ENCODE data around the gene TMEM167A.

Gene TMEM167A

DNA sequence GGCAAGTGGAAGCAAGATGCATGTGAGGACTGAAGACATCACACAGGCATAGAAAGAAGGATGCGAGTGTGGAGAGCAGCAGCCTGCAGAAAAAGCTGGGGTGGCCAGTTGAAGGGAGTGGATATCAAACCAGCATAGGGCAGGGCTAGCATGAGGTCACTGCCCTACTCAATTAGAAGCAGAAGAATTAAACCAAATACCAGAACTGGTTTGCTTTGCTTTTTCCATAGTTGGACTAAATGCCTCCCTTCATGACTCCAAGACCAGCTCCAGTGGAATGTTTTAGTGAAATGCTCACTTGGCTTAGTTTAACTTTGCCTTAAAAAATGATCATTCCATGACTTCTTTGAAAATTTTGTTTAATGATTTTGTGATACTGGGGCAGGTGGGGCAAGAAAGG is 45.8 kb downstream of the TMEM167A start:
- Mint-ChIP-seq H3K4me3 (no peak overlapping the region), H3K9me3 (no peaks in the 10 kb centered on the region), H3K27ac (no peak overlapping the region), H3K27me3 (no peaks in the 10 kb centered on the region), H3K36me3 (no peaks in the 10 kb centered on the region), H3K4me1 (peaks cover 14% of the 10 kb centered on the region)
- ATAC-seq = no peak

DNA sequence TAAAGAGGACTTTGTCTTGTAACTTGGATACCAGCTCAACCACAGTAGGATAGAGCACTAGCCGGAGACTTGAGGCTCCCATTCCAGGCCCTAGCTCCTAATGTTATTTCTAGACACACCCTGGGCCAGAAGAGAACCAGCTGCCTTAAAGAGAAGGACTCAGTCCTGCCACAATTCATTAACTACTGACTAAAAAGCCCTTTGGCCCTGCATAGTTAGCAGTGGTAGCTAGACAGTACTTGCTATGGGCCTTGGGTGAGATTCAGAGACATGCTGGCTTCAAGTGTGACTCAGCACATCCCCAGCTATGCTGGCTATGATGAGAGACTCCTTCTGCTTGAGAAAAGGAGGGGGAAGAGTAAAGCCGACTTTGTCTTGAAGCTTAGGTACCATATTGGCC is 47.3 kb downstream of the TMEM167A start:
- Mint-ChIP-seq H3K36me3 (no peaks in the 10 kb centered on the region), H3K27ac (no peak overlapping the region), H3K27me3 (no peaks in the 10 kb centered on the region), H3K4me1 (peaks cover 14% of the 10 kb centered on the region), H3K9me3 (no peaks in the 10 kb centered on the region), H3K4me3 (no peak overlapping the region)
- no peak for ATAC-seq

DNA sequence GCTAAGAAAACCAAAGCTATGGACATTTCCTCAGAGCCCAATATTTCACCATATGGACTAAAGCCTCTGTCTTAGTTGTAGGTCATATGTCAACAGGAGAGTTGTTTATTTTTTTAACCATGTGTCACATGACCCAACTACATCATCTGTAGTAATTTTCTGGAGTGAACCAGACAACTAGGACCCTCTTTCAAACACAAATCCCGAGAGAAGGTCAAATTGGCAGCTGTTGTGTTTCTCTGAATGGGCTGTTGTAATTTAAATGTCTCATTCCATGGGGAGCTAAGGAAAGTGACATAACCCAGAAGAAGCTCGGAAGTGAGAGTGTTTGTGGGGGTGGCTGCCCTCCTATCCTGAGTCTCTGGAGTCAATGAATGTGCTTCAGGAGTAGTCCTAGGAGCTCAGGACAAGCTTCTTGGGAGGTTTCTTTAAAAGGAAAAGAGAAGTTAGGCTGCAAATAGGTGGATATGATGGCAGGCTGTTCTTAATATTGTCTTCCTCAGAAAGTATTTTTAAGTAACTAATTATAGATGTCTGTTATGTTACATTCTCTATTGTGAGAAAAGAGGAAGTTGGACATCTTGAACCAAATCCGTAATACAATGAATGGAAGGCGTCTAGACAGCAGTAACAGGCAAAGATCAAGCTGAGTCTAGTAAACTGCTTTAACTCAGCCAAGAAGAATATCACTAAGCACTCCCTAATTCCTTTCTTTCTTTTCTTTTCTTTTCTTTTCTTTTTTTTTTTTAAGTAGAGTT is 50.1 kb downstream of the TMEM167A start:
- H3K36me3 Mint-ChIP-seq = no peaks in the 10 kb centered on the region
- H3K27me3 Mint-ChIP-seq = no peaks in the 10 kb centered on the region
- peak overlapping the region; percentile 57 for H3K27ac Mint-ChIP-seq
- H3K4me1 Mint-ChIP-seq = peaks cover 14% of the 10 kb centered on the region
- peak; percentile 82 for ATAC-seq
- peak overlapping the region; percentile 34 for H3K4me3 Mint-ChIP-seq
- no peaks in the 10 kb centered on the region for H3K9me3 Mint-ChIP-seq

- no peaks in the 10 kb centered on the region for H3K27me3 Mint-ChIP-seq
- peak overlapping the region; percentile 57 for H3K27ac Mint-ChIP-seq
- no peaks in the 10 kb centered on the region for H3K36me3 Mint-ChIP-seq
- no peaks in the 10 kb centered on the region for H3K9me3 Mint-ChIP-seq
- peaks cover 14% of the 10 kb centered on the region for H3K4me1 Mint-ChIP-seq
- no peak overlapping the region for H3K4me3 Mint-ChIP-seq
- peak; percentile 56 for ATAC-seq
These were observed 50.7 kb downstream of the TMEM167A start for GRCh38 chr5:83026516-83026915.

DNA sequence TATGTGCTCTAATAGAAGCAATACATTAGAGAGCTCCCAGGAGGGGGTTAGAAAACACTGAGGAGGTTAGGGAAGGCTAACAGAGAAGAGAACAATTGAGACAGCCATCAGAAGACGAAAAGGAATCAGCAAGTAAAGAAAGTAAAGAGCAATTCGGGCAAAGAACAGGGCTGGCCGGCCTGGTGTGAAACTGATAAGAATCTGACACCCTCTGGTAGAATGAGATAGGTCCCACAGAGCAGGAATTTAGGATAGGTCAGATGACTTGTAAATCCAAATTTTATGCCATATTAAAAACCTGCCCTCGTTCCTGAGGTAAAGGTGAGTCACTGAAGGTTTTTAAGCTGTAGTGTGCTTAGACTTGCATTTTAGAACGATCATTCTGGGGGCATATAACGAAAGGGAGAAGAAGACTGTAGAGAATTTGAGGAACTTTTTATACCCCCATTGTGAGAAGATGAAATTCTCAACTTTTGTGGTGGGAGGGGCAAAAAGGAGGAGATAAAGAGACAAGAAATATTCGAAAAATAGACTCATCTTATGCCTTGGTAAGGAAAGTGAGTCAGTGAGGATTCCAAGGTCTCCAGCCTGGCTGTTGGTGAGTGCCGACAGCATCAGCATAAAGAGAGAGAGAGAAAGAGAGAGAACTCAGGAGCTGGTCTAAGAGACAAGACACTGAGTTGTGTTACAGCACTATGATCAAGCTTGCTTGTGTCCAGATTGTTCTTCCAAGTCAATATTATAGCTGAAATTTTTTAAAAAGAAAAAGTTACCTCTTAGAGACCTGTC is 51.3 kb downstream of the TMEM167A start:
- H3K27ac Mint-ChIP-seq = no peak overlapping the region
- ATAC-seq = no peak

DNA sequence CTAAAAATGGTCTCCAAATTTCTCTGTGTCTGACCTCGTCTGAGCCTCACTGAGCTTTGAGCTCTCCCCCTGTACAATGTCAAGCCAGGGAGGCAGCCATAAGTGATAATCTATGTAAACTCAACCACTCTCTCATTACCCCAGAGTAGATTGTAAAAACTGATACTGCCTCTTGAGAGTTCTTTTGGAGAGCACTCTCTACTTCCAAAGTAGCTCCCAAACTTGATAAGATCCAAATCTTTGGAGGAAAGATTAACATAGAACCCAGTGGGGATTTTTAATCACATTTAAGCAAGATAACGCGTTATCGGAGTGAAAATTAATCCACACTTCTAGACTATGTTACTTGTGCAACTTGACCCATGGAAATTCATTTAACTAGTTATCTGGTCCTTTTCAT is 54.9 kb downstream of the TMEM167A start:
- no peak for ATAC-seq
- H3K4me1 Mint-ChIP-seq = peaks cover 9% of the 10 kb centered on the region
- no peaks in the 10 kb centered on the region for H3K27me3 Mint-ChIP-seq
- H3K27ac Mint-ChIP-seq = no peak overlapping the region
- H3K4me3 Mint-ChIP-seq = no peak overlapping the region
- H3K36me3 Mint-ChIP-seq = peaks cover 5% of the 10 kb centered on the region
- H3K9me3 Mint-ChIP-seq = no peaks in the 10 kb centered on the region

More for the DNA sequence above, 51.3 kb downstream of the TMEM167A start:
- H3K27me3 Mint-ChIP-seq = no peaks in the 10 kb centered on the region
- H3K4me1 Mint-ChIP-seq = peaks cover 14% of the 10 kb centered on the region
- H3K4me3 Mint-ChIP-seq = no peak overlapping the region
- H3K36me3 Mint-ChIP-seq = no peaks in the 10 kb centered on the region
- H3K9me3 Mint-ChIP-seq = no peaks in the 10 kb centered on the region

- Mint-ChIP-seq H3K4me1 (peaks cover 12% of the 10 kb centered on the region), H3K36me3 (peaks cover 5% of the 10 kb centered on the region), H3K9me3 (peaks cover 2% of the 10 kb centered on the region), H3K27ac (no peak overlapping the region), H3K27me3 (no peaks in the 10 kb centered on the region), H3K4me3 (no peak overlapping the region)
- ATAC-seq = no peak
These were observed 61.5 kb downstream of the TMEM167A start for GRCh38 chr5:83015676-83016075.

DNA sequence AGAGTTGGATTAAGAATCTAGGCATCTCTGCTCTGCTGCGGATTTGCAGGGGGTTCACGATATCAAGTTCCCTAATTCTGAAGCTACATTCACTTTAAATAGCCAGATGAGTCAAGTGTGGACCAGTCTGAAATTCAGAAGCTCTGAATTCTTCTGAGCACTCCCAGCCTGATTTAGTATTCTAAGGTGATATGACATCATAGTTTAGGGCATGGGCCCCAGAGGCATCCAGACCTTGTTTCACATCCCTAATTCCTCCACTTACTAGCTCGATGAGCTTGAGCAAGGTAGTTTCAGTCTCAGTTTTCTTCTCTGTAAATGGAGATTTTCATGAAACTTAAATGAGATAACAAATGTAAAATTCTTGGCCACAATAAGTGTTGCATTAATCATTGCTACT is 65.2 kb downstream of the TMEM167A start:
- H3K9me3 Mint-ChIP-seq = peaks cover 2% of the 10 kb centered on the region
- ATAC-seq = peak; percentile 98
- peaks cover 12% of the 10 kb centered on the region for H3K4me1 Mint-ChIP-seq
- peak overlapping the region; percentile 33 for H3K27ac Mint-ChIP-seq
- H3K27me3 Mint-ChIP-seq = no peaks in the 10 kb centered on the region
- no peak overlapping the region for H3K4me3 Mint-ChIP-seq
- no peaks in the 10 kb centered on the region for H3K36me3 Mint-ChIP-seq

GRCh38 chr5:83009408-83009807 is 67.8 kb downstream of the TMEM167A start:
- H3K36me3 Mint-ChIP-seq = no peaks in the 10 kb centered on the region
- H3K9me3 Mint-ChIP-seq = peaks cover 4% of the 10 kb centered on the region
- no peak overlapping the region for H3K27ac Mint-ChIP-seq
- ATAC-seq = no peak
- H3K4me1 Mint-ChIP-seq = peaks cover 12% of the 10 kb centered on the region
- H3K27me3 Mint-ChIP-seq = peaks cover 7% of the 10 kb centered on the region
- no peak overlapping the region for H3K4me3 Mint-ChIP-seq

DNA sequence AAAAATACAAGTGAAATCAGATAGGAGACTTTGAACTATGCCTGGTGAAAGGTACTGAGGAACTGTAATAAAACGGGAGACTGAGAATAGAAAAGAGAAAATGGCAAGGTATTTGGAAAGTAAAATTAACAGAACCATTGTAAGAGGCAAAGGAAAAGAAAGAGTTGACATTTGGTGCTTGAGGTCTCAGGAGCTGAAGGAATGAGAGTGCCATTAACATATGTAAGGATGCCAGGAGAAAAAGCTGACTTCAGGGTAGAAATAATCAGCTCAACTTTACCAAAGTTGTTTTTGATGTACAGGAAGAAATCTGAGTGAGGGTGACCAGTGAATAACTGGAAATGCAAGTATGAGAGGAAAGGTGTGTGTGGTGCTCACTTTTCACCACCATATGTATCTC is 69.4 kb downstream of the TMEM167A start:
- Mint-ChIP-seq H3K9me3 (peaks cover 4% of the 10 kb centered on the region), H3K27ac (no peak overlapping the region), H3K4me1 (peaks cover 12% of the 10 kb centered on the region), H3K27me3 (peaks cover 7% of the 10 kb centered on the region), H3K4me3 (no peak overlapping the region), H3K36me3 (no peaks in the 10 kb centered on the region)
- no peak for ATAC-seq

GRCh38 chr5:83006683-83007283 is 70.4 kb downstream of the TMEM167A start:
- no peak overlapping the region for H3K27ac Mint-ChIP-seq
- ATAC-seq = no peak
- H3K9me3 Mint-ChIP-seq = peaks cover 4% of the 10 kb centered on the region

DNA sequence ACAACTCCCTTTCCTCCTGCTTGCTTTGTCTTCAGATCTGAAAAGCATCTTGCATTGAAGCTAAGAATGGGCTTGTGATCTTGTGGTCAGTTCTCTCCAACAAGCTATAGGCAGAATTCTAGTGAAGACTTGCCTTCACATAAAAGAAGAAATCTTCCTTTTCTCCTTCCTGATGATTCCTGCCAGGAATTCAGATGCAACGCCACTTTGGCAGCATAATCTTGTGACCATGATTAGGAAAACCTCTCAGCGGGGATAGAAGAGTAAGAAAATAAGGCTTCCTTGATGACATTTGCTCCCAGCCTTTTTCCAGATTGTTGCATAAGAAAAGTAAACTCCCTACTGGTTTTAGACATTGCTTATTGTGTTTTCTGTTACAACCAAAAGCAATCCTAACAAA is 73.4 kb downstream of the TMEM167A start:
- Mint-ChIP-seq H3K36me3 (no peaks in the 10 kb centered on the region), H3K27me3 (peaks cover 7% of the 10 kb centered on the region), H3K4me1 (no peaks in the 10 kb centered on the region), H3K4me3 (no peak overlapping the region), H3K27ac (no peak overlapping the region), H3K9me3 (peaks cover 2% of the 10 kb centered on the region)
- ATAC-seq = no peak

More at GRCh38 chr5:83006683-83007283, 70.4 kb downstream of the TMEM167A start:
- no peaks in the 10 kb centered on the region for H3K36me3 Mint-ChIP-seq
- peaks cover 7% of the 10 kb centered on the region for H3K27me3 Mint-ChIP-seq
- H3K4me1 Mint-ChIP-seq = peaks cover 6% of the 10 kb centered on the region
- H3K4me3 Mint-ChIP-seq = no peak overlapping the region
